Panc1 (cell line): ENCODE results near the gene RIF1. TPM values are rescaled to one million over a fixed set of nuclear protein-coding genes. Genes with fewer than 3 reads are reported as not detected.

Experiments used
- ATAC-seq: fragments of 200-7000 bp; cut with Tn5 transposase; 2 replicates; pipeline ENCODE4 v1.9.1; 2020; ENCODE audit warnings: mild to moderate bottlenecking, moderate library complexity
- BruUV-seq: library from RNA; stranded (reverse); fragments of 400-500 nt; replicated peaks from 2 replicates; lab custom pipeline; 2021; lab: Mats Ljungman, UMichigan
- CTCF ChIA-PET: fragments of 300-600 bp; sonication (Branson Sonifier 250); formaldehyde crosslinking; loops from one replicate; lab custom pipeline; 2022; ENCODE audit warnings: antibody characterized with exemption; lab: Charles Lee
- POLR2A ChIA-PET: fragments of 300-600 bp; sonication (Branson Sonifier 250); formaldehyde crosslinking; loops from one replicate; lab custom pipeline; 2022; ENCODE audit warnings: antibody characterized with exemption; lab: Charles Lee
- DNase-seq: peaks from one replicate; pipeline ENCODE4 v3.0.0-alpha.2; 2010; ENCODE audit warnings: low read depth, low spot score
- H3K27ac ChIP-seq: 2 replicates; pipeline ENCODE4 v1.5.1; 2011; ENCODE audit warnings: mild to moderate bottlenecking, low read length, inconsistent platforms
- H3K27me3 ChIP-seq: fragments of 200-500 bp; sonication (Bioruptor generic); 2 replicates; pipeline ENCODE4 v1.6.0; 2014; ENCODE audit warnings: low read length, inconsistent platforms; ENCODE audit not compliant: control insufficient read depth, insufficient read depth
- H3K36me3 ChIP-seq: fragments of 200-500 bp; sonication (Bioruptor generic); 2 replicates; pipeline ENCODE4 v1.5.1; 2014; ENCODE audit warnings: inconsistent platforms, mild to moderate bottlenecking, low read length, moderate library complexity; ENCODE audit not compliant: control insufficient read depth, insufficient read depth
- H3K4me1 ChIP-seq: 2 replicates; pipeline ENCODE4 v1.5.1; 2011; ENCODE audit warnings: inconsistent platforms, mild to moderate bottlenecking, low read length, moderate library complexity; ENCODE audit not compliant: control insufficient read depth, insufficient read depth
- H3K4me3 ChIP-seq, 2 experiments: 2 replicates each; pipeline ENCODE4 v1.5.1; 2011 to 2012; ENCODE audit warnings: low read depth in 2 of 2, low read length in 2 of 2, mild to moderate bottlenecking in 2 of 2, inconsistent platforms in 1 of 2, moderate library complexity in 1 of 2
- H3K9me3 ChIP-seq: fragments of 200-500 bp; sonication (Bioruptor generic); 2 replicates; pipeline ENCODE4 v1.5.1; 2014; ENCODE audit warnings: low read depth, mild to moderate bottlenecking, inconsistent platforms, low read length, moderate library complexity; ENCODE audit not compliant: control insufficient read depth, insufficient read depth
- POLR2AphosphoS5 ChIP-seq: IDR thresholded peaks from 2 replicates; pipeline ENCODE4 v1.6.1; 2012; ENCODE audit warnings: mild to moderate bottlenecking, low read depth, low read length, moderate library complexity
- SIN3A ChIP-seq: IDR thresholded peaks from 2 replicates; pipeline ENCODE4 v1.6.1; 2012; ENCODE audit warnings: low read depth, mild to moderate bottlenecking, low read length, moderate library complexity, borderline replicate concordance; ENCODE audit not compliant: insufficient read depth
- TCF7L2 ChIP-seq: IDR thresholded peaks from 2 replicates; pipeline ENCODE4 v1.6.1; 2011; ENCODE audit warnings: mild to moderate bottlenecking, low read depth, low read length, inconsistent platforms
- in situ Hi-C: cut with HindIII; loops from 2 replicates; pipeline ENCODE4 v1.10.0; 2016; ENCODE audit warnings: low sequenced_read_pairs, low pct_unique_long_range_greater_than_20kb
- intact Hi-C: fragments of 100-400 bp; cut with micrococcal nuclease; formaldehyde crosslinking; loops from one replicate; pipeline ENCODE4 v1.10.0; 2022; ENCODE audit not compliant: unreplicated experiment
- total RNA-seq: library from RNA; stranded (reverse); gene quantifications from one replicate; pipeline ENCODE4 v1.2.1, GENCODE V29; 2021; ENCODE audit not compliant: unreplicated experiment
- TF ChIP-seq, protein P1 (sequence below), 2 experiments: IDR thresholded peaks; 2 replicates each; pipeline ENCODE4 v1.6.1; 2011 to 2012; ENCODE audit warnings: low read depth in 2 of 2, control low read depth in 1 of 2, low read length in 1 of 2, mild to moderate bottlenecking in 1 of 2, moderate library complexity in 1 of 2; ENCODE audit not compliant: insufficient read depth in 1 of 2
- TF ChIP-seq, protein P2 (sequence below): fragments of 450-650 bp; IDR thresholded peaks from 2 replicates; pipeline ENCODE4 v1.5.1; 2017; ENCODE audit warnings: mild to moderate bottlenecking

The RIF1 gene
- total RNA-seq, 1 experiment from 2014 or later: 57.7 TPM

DNA sequence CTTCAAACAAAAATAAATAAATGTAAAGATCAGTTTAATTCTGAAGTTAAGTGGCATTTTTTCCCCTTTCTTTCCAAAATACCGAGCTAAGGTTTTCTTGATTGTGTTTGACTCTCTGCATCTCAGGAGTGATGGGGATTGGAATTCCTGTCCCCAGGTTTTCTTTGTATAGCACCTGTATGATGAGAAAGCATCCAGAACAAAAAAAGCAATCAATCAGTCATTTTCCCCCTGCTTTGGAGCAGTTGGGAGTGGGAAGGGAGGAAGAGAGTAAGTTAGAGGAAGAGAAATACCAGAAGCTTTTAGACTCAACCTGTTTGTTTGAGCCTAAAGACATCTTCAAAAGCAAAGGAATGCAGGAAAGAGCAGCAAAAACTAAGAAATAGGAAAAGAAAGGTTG, 88.5 kb downstream of the RIF1 start:
- H3K4me1 ChIP-seq: no peaks in the 10 kb centered on the region
- H3K9me3 ChIP-seq: no peaks in the 10 kb centered on the region
- no peak overlapping the region for H3K27ac ChIP-seq
- in situ Hi-C loops: no loop called here
- no peaks in the 10 kb centered on the region for H3K36me3 ChIP-seq
- no peak overlapping the region for H3K4me3 ChIP-seq
- no peaks in the 10 kb centered on the region for H3K27me3 ChIP-seq
- DNase-seq (no peak), ATAC-seq (no peak)
- CTCF ChIA-PET: no interaction called here
- BruUV-seq: no TSS peak
- intact Hi-C loops: no loop called here
- POLR2A ChIA-PET: no interaction called here
- no peak for TF ChIP-seq POLR2AphosphoS5
- TF ChIP-seq SIN3A: no peak
- TF ChIP-seq, protein P1, sequence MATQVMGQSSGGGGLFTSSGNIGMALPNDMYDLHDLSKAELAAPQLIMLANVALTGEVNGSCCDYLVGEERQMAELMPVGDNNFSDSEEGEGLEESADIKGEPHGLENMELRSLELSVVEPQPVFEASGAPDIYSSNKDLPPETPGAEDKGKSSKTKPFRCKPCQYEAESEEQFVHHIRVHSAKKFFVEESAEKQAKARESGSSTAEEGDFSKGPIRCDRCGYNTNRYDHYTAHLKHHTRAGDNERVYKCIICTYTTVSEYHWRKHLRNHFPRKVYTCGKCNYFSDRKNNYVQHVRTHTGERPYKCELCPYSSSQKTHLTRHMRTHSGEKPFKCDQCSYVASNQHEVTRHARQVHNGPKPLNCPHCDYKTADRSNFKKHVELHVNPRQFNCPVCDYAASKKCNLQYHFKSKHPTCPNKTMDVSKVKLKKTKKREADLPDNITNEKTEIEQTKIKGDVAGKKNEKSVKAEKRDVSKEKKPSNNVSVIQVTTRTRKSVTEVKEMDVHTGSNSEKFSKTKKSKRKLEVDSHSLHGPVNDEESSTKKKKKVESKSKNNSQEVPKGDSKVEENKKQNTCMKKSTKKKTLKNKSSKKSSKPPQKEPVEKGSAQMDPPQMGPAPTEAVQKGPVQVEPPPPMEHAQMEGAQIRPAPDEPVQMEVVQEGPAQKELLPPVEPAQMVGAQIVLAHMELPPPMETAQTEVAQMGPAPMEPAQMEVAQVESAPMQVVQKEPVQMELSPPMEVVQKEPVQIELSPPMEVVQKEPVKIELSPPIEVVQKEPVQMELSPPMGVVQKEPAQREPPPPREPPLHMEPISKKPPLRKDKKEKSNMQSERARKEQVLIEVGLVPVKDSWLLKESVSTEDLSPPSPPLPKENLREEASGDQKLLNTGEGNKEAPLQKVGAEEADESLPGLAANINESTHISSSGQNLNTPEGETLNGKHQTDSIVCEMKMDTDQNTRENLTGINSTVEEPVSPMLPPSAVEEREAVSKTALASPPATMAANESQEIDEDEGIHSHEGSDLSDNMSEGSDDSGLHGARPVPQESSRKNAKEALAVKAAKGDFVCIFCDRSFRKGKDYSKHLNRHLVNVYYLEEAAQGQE (IDR thresholded peaks at IDR 0.05; ENCODE audit: insufficient read depth in 1 of 2, low read depth in 2 of 2, low read length in 1 of 2): no peak
- TF ChIP-seq TCF7L2: no peak

DNA sequence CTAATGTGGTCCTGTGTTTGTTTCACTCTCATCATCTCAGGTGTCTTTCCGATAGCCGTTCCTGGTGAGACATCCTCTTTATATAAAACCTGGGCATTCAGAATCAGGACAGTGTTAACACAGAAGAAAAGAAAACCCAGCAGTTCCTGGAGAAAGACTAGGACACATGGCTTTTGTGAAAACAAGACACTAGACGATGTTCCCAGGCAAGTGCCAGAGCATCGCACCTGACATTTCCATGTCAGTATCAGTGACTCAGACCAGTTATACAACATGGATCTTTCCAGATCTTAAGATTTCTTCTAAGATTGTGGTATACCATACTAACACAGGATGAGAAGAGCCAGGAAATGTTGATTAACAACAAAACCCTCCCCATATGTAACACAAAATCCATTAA, 96.5 kb downstream of the RIF1 start:
- CTCF ChIA-PET: no interaction called here
- ATAC-seq: no peak
- no peaks in the 10 kb centered on the region for H3K36me3 ChIP-seq
- POLR2A ChIA-PET: no interaction called here
- H3K4me1 ChIP-seq: no peaks in the 10 kb centered on the region
- TF ChIP-seq, protein P2, sequence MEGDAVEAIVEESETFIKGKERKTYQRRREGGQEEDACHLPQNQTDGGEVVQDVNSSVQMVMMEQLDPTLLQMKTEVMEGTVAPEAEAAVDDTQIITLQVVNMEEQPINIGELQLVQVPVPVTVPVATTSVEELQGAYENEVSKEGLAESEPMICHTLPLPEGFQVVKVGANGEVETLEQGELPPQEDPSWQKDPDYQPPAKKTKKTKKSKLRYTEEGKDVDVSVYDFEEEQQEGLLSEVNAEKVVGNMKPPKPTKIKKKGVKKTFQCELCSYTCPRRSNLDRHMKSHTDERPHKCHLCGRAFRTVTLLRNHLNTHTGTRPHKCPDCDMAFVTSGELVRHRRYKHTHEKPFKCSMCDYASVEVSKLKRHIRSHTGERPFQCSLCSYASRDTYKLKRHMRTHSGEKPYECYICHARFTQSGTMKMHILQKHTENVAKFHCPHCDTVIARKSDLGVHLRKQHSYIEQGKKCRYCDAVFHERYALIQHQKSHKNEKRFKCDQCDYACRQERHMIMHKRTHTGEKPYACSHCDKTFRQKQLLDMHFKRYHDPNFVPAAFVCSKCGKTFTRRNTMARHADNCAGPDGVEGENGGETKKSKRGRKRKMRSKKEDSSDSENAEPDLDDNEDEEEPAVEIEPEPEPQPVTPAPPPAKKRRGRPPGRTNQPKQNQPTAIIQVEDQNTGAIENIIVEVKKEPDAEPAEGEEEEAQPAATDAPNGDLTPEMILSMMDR: no peak
- no peak for TF ChIP-seq SIN3A
- TF ChIP-seq, protein P1 (IDR thresholded peaks at IDR 0.05; ENCODE audit: insufficient read depth in 1 of 2, low read depth in 2 of 2, low read length in 1 of 2): no peak
- no TSS peak for BruUV-seq
- H3K4me3 ChIP-seq: no peak overlapping the region
- no peak overlapping the region for H3K27ac ChIP-seq
- DNase-seq: no peak
- in situ Hi-C loops (no loop called here), intact Hi-C loops (no loop called here)
- H3K9me3 ChIP-seq: no peaks in the 10 kb centered on the region
- H3K27me3 ChIP-seq: no peaks in the 10 kb centered on the region
